ENCODE data around the gene NREP.

GRCh38 chr5:111787006-111787405, 30.0 kb upstream of the NREP start:
- TF ChIP-seq POLR2AphosphoS5 (IDR thresholded peaks at IDR 0.05; ENCODE audit: borderline replicate concordance, low read depth, low read length): no peak
- no peak for TF ChIP-seq EZH2 (IDR thresholded peaks at IDR 0.05)
- no peak for TF ChIP-seq FOXP2 (optimal IDR thresholded peaks at IDR 0.05; ENCODE audit: control extremely low read depth, extremely low read length, insufficient read depth)

Measured in SK-N-MC (cell line).